Karpas-422 (cell line): ENCODE measurements around the gene LIN54. TPM values are rescaled to one million over a fixed set of nuclear protein-coding genes. Genes with fewer than 3 reads are reported as not detected.
"Not testable (repeated sequence)": the region's sequence is repeated elsewhere in the genome, so short reads cannot be mapped to it uniquely, and the experiment has no call there.

ENCODE experiments used
- DNase-seq: peaks from one replicate; pipeline ENCODE4 v3.0.0-alpha.2; 2015
- H2AFZ ChIP-seq: fragments of 200-600 bp; sonication (generic); 2 replicates; pipeline ENCODE4 v1.6.1; 2014; ENCODE audit warnings: antibody characterized with exemption, low read length, mixed read lengths
- H3K27ac ChIP-seq: fragments of 200-600 bp; sonication (generic); 2 replicates; pipeline ENCODE4 v1.5.1; 2014; ENCODE audit warnings: mild to moderate bottlenecking, low read length, moderate library complexity
- H3K27me3 ChIP-seq: fragments of 200-600 bp; sonication (generic); 2 replicates; pipeline ENCODE4 v1.6.1; 2014; ENCODE audit warnings: low read length, mixed read lengths
- H3K36me3 ChIP-seq: fragments of 200-600 bp; sonication (generic); 2 replicates; pipeline ENCODE4 v1.6.1; 2014; ENCODE audit warnings: low read length, mixed read lengths; ENCODE audit not compliant: insufficient read depth
- H3K4me1 ChIP-seq: fragments of 200-600 bp; sonication (generic); 2 replicates; pipeline ENCODE4 v1.6.1; 2014; ENCODE audit warnings: mild to moderate bottlenecking, low read length, mixed read lengths
- H3K4me2 ChIP-seq: fragments of 200-600 bp; sonication (generic); 2 replicates; pipeline ENCODE4 v1.6.1; 2014; ENCODE audit warnings: low read length, low read depth, mild to moderate bottlenecking; ENCODE audit not compliant: poor library complexity, severe bottlenecking
- H3K4me3 ChIP-seq: fragments of 200-600 bp; sonication (generic); 2 replicates; pipeline ENCODE4 v1.5.1; 2014; ENCODE audit warnings: mild to moderate bottlenecking, antibody characterized with exemption, low read length, mixed read lengths
- H3K79me2 ChIP-seq: fragments of 200-600 bp; sonication (generic); 2 replicates; pipeline ENCODE4 v1.6.1; 2014; ENCODE audit warnings: mild to moderate bottlenecking, low read length, mixed read lengths
- H3K9ac ChIP-seq: fragments of 200-600 bp; sonication (generic); 2 replicates; pipeline ENCODE4 v1.6.0; 2014; ENCODE audit warnings: low read length
- H3K9me2 ChIP-seq: fragments of 200-600 bp; sonication (generic), shearing (Covaris generic); replicated peaks from 2 replicates; pipeline ENCODE4 v1.6.0; 2014; ENCODE audit warnings: mild to moderate bottlenecking, low read length, moderate library complexity; ENCODE audit not compliant: insufficient read depth
- H3K9me3 ChIP-seq: fragments of 300-700, 200-600 bp; sonication (generic); 2 replicates; pipeline ENCODE4 v1.6.1; 2014; ENCODE audit warnings: low read length, mixed read lengths
- H4K20me1 ChIP-seq: fragments of 200-600 bp; sonication (generic); 2 replicates; pipeline ENCODE4 v1.6.1; 2014; ENCODE audit warnings: mild to moderate bottlenecking, antibody characterized with exemption, low read length, low read depth; ENCODE audit not compliant: insufficient read depth
- total RNA-seq: library from RNA; depleted of rRNA; stranded (reverse); fragments of >200 nt; shearing (Covaris generic); gene quantifications from 2 replicates; pipeline ENCODE4 v1.2.3, GENCODE V29; 2014; ENCODE audit warnings: low replicate concordance

The LIN54 gene
- total RNA-seq, 1 experiment from 2014 or later = 10.6 TPM

DNA sequence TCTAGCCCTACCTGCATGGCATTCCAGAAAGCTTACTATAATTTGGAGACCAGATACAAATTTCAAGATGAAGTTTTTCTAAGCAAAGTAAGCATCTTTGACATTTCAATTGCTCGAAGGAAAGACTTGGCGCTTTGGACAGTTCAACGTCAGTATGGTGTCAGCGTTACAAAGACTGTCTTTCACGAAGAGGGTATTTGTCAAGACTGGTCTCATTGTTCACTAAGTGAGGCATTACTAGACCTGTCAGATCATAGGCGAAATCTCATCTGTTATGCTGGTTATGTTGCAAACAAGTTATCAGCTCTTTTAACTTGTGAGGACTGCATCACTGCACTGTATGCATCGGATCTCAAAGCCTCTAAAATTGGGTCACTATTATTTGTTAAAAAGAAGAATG, 92.5 kb downstream of the LIN54 start:
- Histone ChIP-seq H3K9me3 (no peaks in the 10 kb centered on the region), H3K79me2 (no peaks in the 10 kb centered on the region; the same call in 1 of the 2 replicates), H4K20me1 (no peaks in the 10 kb centered on the region), H3K36me3 (no peaks in the 10 kb centered on the region; the same call in 1 of the 2 replicates), H3K4me3 (no peak overlapping the region), H3K27ac (no peak overlapping the region), H3K9me2 (no peaks in the 10 kb centered on the region), H3K9ac (no peak overlapping the region), H3K4me2 (no peak overlapping the region), H3K4me1 (peaks cover 6% of the 10 kb centered on the region), H3K27me3 (no peaks in the 10 kb centered on the region), H2AFZ (no peak overlapping the region)
- DNase-seq = no peak

DNA sequence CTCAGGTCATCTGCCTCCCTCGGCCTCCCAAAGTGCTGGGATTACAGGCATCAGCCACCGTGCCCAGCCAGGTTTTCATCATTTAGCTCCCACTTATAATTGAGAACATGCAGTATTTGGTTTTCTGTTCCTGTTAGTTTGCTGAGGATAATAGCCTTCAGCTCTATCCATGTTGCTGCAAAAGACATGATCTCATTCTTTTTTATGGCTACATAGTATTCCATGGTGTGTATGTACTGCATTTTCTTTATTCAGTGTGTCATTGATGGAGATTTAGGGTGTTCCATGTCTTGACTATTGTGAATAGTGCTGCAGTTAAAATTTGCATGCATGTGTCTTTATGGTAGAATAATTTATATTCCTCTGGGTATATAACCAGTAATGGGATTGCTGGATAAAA, 96.7 kb downstream of the LIN54 start:
- not testable (repeated sequence) for DNase-seq, H3K4me3 ChIP-seq, H2AFZ ChIP-seq, H3K4me1 ChIP-seq, H4K20me1 ChIP-seq, H3K4me2 ChIP-seq, H3K9ac ChIP-seq, H3K36me3 ChIP-seq, H3K79me2 ChIP-seq, H3K27ac ChIP-seq, H3K27me3 ChIP-seq, H3K9me3 ChIP-seq, H3K9me2 ChIP-seq

DNA sequence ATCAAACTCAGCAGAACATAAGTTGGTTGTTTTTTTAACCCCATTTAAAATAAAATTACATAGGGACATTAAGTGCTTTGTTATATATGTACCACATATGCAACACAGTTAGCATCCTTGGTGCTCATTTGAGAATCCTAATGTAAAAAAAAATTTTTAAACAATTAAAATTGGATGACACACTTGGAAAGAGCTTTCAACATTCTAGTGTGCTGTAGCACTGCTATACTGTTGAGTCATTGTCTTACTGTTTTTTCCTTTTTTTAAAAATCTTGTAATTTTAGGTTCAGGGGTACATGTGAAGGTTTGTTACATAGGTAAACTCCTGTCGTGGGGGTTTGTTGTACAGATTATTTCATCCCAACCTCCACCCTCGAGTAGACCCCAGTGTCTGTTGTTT, 97.3 kb downstream of the LIN54 start:
- Histone ChIP-seq H3K36me3 (no peaks in the 10 kb centered on the region; the same call in 1 of the 2 replicates), H4K20me1 (no peaks in the 10 kb centered on the region), H3K9ac (no peak overlapping the region), H3K27ac (no peak overlapping the region), H3K9me3 (no peaks in the 10 kb centered on the region), H3K4me2 (no peak overlapping the region), H3K79me2 (no peaks in the 10 kb centered on the region; the same call in 1 of the 2 replicates), H3K4me1 (no peaks in the 10 kb centered on the region), H3K9me2 (no peaks in the 10 kb centered on the region), H2AFZ (no peak overlapping the region), H3K4me3 (no peak overlapping the region), H3K27me3 (no peaks in the 10 kb centered on the region)
- DNase-seq = no peak

DNA sequence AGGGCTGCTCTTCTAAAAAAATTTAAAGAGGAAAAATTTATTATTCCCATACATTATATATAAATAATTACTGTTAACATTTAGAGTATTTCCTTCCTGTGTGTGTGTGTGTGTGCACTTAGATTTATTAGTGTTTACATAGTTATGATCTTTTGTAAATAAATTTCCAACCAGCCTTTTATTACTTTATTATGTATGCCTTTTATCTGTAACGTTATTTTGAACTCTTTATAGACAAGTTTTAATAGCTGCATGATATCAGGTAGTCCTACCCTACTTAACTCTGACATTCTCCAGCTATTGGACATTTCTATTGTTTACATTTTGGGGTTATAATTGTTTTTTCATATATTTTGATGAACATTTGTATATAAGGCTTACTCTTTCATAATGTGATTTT, 101.3 kb downstream of the LIN54 start:
- no peak overlapping the region for H3K27ac ChIP-seq
- H3K4me2 ChIP-seq = no peak overlapping the region
- no peaks in the 10 kb centered on the region for H3K9me3 ChIP-seq
- peaks cover 20% of the 10 kb centered on the region for H3K4me1 ChIP-seq
- no peaks in the 10 kb centered on the region for H3K36me3 ChIP-seq
- no peaks in the 10 kb centered on the region for H3K79me2 ChIP-seq
- H3K4me3 ChIP-seq = no peak overlapping the region
- no peak overlapping the region for H3K9ac ChIP-seq
- H4K20me1 ChIP-seq = no peaks in the 10 kb centered on the region
- no peak for DNase-seq
- no peak overlapping the region for H2AFZ ChIP-seq
- no peaks in the 10 kb centered on the region for H3K27me3 ChIP-seq
- H3K9me2 ChIP-seq = no peaks in the 10 kb centered on the region

DNA sequence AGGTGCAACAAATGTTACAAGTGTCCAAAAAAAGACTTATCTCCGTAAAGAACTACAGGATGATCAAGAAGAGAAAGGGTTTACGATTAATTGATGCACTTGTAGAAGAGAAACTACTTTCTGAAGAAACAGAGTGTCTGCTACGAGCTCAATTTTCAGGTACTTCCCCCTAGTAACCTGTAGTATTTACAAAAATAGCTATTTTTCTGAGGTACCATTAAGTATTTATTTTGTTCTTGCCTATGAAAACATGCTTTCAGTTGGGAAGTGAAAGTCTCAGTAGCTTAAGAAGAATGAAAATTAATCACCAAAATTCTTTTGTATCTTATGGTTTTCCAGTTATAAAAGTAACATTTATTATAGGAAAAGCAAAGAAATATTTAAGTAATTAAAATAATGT, 104.2 kb downstream of the LIN54 start:
- Histone ChIP-seq H3K79me2 (peaks cover 19% of the 10 kb centered on the region), H3K36me3 (no peaks in the 10 kb centered on the region), H3K4me2 (peak overlapping the region; percentile 15), H4K20me1 (no peaks in the 10 kb centered on the region), H2AFZ (no peak overlapping the region), H3K9ac (no peak overlapping the region), H3K4me3 (no peak overlapping the region), H3K9me2 (no peaks in the 10 kb centered on the region), H3K4me1 (peaks cover 30% of the 10 kb centered on the region), H3K27ac (0 out of 2 replicates have a peak overlapping the region, but pooled peaks have one; percentile 15), H3K9me3 (no peaks in the 10 kb centered on the region), H3K27me3 (no peaks in the 10 kb centered on the region)
- DNase-seq = no peak

DNA sequence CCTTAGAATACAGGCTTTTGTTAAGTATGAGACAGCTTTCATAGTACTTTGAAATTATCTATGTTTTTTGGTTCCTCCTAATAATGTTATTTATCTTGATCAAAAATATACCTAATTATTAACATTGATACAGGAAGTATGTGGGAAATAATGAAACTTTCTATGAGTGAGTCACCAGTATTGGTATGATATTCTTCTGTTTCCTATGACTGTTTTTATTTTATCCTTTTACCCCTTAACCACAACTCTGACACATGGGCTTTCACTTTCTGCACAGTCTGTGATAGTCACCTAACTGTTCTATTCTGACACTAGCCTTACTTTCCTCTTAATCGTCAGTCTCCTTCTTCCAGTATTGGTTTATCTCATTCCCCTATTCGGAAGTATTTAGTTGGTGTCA, 105.4 kb downstream of the LIN54 start:
- H3K27me3 ChIP-seq = no peaks in the 10 kb centered on the region
- H3K9me2 ChIP-seq = no peaks in the 10 kb centered on the region
- no peak overlapping the region for H2AFZ ChIP-seq
- H3K27ac ChIP-seq = 0 out of 2 replicates have a peak overlapping the region, but pooled peaks have one; percentile 11
- H4K20me1 ChIP-seq = no peaks in the 10 kb centered on the region
- H3K4me1 ChIP-seq = peaks cover 30% of the 10 kb centered on the region
- H3K9ac ChIP-seq = no peak overlapping the region
- no peaks in the 10 kb centered on the region for H3K36me3 ChIP-seq
- DNase-seq = no peak
- H3K4me3 ChIP-seq = no peak overlapping the region
- H3K79me2 ChIP-seq = peaks cover 24% of the 10 kb centered on the region
- no peak overlapping the region for H3K4me2 ChIP-seq
- no peaks in the 10 kb centered on the region for H3K9me3 ChIP-seq

DNA sequence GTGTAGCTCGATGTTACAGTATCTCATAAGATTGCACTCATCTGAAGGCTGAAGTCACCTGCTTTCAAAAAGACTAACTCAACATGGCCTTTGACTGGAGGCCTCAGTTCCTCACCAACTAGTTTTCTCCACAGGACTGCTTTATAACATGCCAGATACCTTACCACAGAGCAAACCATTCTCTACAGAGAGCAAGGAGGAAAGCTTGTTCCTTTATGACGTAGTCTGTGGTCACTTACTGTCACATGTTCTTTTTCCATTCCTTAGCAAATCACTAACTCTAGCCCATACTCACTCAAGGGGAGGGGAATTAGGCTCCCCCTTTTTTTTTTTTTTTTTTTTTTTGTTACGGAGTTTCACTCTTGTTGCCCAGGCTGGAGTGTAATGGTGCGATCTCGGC, 106.9 kb downstream of the LIN54 start:
- Histone ChIP-seq H3K27ac (no peak overlapping the region), H3K79me2 (peaks cover 39% of the 10 kb centered on the region), H3K4me1 (peaks cover 34% of the 10 kb centered on the region), H3K4me2 (no peak overlapping the region), H3K36me3 (peaks cover 5% of the 10 kb centered on the region), H3K9ac (no peak overlapping the region), H3K9me3 (no peaks in the 10 kb centered on the region), H4K20me1 (peaks cover 3% of the 10 kb centered on the region; the same call in 1 of the 2 replicates), H3K27me3 (no peaks in the 10 kb centered on the region), H3K9me2 (no peaks in the 10 kb centered on the region), H3K4me3 (no peak overlapping the region), H2AFZ (no peak overlapping the region)
- DNase-seq = no peak

DNA sequence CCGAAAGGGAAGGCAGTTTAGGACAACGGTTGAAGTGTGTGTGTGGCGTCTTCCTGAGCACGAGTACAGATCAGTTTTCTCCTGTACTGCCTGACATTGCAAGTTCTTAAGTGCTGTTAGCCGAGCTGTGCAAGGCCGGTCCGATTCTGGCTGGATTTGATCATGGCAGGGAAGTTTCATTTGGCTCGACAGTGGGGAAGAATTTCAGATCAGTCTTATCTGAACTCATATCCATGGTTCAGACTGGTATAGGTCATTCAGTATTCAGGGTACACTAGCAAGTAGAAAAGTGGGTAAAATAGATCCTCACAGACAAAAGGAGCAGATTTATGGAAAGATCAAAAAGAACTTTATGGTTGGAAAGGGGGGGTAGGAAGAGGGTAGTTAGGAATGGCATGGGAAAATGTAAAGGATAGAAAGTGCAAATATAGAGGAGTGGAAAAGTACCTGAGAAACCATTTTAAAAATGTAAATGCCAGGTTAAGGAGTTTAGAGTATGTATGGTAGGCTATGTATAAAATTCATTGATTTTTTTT, 109.4 kb downstream of the LIN54 start:
- Histone ChIP-seq H2AFZ (no peak overlapping the region), H3K4me1 (peaks cover 54% of the 10 kb centered on the region)

More for the DNA sequence above, 109.4 kb downstream of the LIN54 start:
- H3K36me3 ChIP-seq = peaks cover 27% of the 10 kb centered on the region
- H3K9me2 ChIP-seq = no peaks in the 10 kb centered on the region
- peak overlapping the region; percentile 81 for H3K9ac ChIP-seq
- H3K79me2 ChIP-seq = peaks cover 62% of the 10 kb centered on the region
- H3K27me3 ChIP-seq = no peaks in the 10 kb centered on the region
- H4K20me1 ChIP-seq = peaks cover 13% of the 10 kb centered on the region; the same call in 1 of the 2 replicates
- peak overlapping the region; percentile 72 for H3K4me2 ChIP-seq
- H3K9me3 ChIP-seq = no peaks in the 10 kb centered on the region
- H3K4me3 ChIP-seq = peak overlapping the region; percentile 97
- DNase-seq = no peak
- peak overlapping the region; percentile 93 for H3K27ac ChIP-seq
